GM06990 (cell line): Measurements from ENCODE around the gene NRXN2.

Experiments used
- DNase-seq: peaks from one replicate; pipeline ENCODE4 v3.0.0-alpha.2; 2011; ENCODE audit not compliant: insufficient read length; ENCODE audit errors: extremely low read depth
- H3K27me3 ChIP-seq: replicated peaks from 2 replicates; pipeline ENCODE4 v1.6.0; 2011; ENCODE audit warnings: low read length; ENCODE audit not compliant: control insufficient read depth, insufficient read depth
- H3K36me3 ChIP-seq: 2 replicates; pipeline ENCODE4 v1.5.1; 2011; ENCODE audit warnings: low read length; ENCODE audit not compliant: control insufficient read depth, insufficient read depth
- H3K4me3 ChIP-seq: replicated peaks from 2 replicates; pipeline ENCODE4 v1.5.1; 2011; ENCODE audit warnings: low read depth, mild to moderate bottlenecking, control low read depth, low read length
- CTCF ChIP-seq: IDR thresholded peaks from 2 replicates; pipeline ENCODE4 v1.5.1; 2011; ENCODE audit warnings: low read length, control low read depth, mild to moderate bottlenecking, inconsistent platforms; ENCODE audit not compliant: insufficient read depth, poor library complexity, severe bottlenecking

The NRXN2 gene

GRCh38 chr11:64663656-64664055 lies 59.3 kb downstream of the NRXN2 start:
- DNase-seq = no peak
- Histone ChIP-seq H3K27me3 (no peaks in the 10 kb centered on the region; the same call in 1 of the 2 replicates), H3K36me3 (no peaks in the 10 kb centered on the region), H3K4me3 (no peak overlapping the region)
- no peak for TF ChIP-seq CTCF

GRCh38 chr11:64661614-64662013 lies 61.4 kb downstream of the NRXN2 start:
- H3K4me3 ChIP-seq = no peak overlapping the region
- no peak for TF ChIP-seq CTCF
- no peaks in the 10 kb centered on the region; the same call in 1 of the 2 replicates for H3K27me3 ChIP-seq

GRCh38 chr11:64661146-64661545 lies 61.9 kb downstream of the NRXN2 start:
- TF ChIP-seq CTCF = no peak
- no peak for DNase-seq
- Histone ChIP-seq H3K27me3 (no peaks in the 10 kb centered on the region; the same call in 1 of the 2 replicates), H3K4me3 (no peak overlapping the region), H3K36me3 (no peaks in the 10 kb centered on the region)

More at GRCh38 chr11:64661614-64662013, 61.4 kb downstream of the NRXN2 start:
- H3K36me3 ChIP-seq = no peaks in the 10 kb centered on the region
- no peak for DNase-seq

- Histone ChIP-seq H3K27me3 (no peaks in the 10 kb centered on the region; the same call in 1 of the 2 replicates), H3K36me3 (no peaks in the 10 kb centered on the region), H3K4me3 (no peak overlapping the region)
- no peak for TF ChIP-seq CTCF
- DNase-seq = no peak
These were observed 62.3 kb downstream of the NRXN2 start for GRCh38 chr11:64660706-64661105.

- DNase-seq = no peak
- Histone ChIP-seq H3K4me3 (no peak overlapping the region), H3K27me3 (no peaks in the 10 kb centered on the region; the same call in 1 of the 2 replicates), H3K36me3 (no peaks in the 10 kb centered on the region)
- TF ChIP-seq CTCF = no peak
These were observed 62.8 kb downstream of the NRXN2 start for GRCh38 chr11:64660205-64660604.

- no peak for TF ChIP-seq CTCF
- no peak overlapping the region for H3K4me3 ChIP-seq
- no peaks in the 10 kb centered on the region; the same call in 1 of the 2 replicates for H3K27me3 ChIP-seq
- no peaks in the 10 kb centered on the region for H3K36me3 ChIP-seq
- DNase-seq = no peak
These were observed 63.4 kb downstream of the NRXN2 start for GRCh38 chr11:64659417-64660144.
